ENCODE data around the gene LEP.

The LEP gene

DNA sequence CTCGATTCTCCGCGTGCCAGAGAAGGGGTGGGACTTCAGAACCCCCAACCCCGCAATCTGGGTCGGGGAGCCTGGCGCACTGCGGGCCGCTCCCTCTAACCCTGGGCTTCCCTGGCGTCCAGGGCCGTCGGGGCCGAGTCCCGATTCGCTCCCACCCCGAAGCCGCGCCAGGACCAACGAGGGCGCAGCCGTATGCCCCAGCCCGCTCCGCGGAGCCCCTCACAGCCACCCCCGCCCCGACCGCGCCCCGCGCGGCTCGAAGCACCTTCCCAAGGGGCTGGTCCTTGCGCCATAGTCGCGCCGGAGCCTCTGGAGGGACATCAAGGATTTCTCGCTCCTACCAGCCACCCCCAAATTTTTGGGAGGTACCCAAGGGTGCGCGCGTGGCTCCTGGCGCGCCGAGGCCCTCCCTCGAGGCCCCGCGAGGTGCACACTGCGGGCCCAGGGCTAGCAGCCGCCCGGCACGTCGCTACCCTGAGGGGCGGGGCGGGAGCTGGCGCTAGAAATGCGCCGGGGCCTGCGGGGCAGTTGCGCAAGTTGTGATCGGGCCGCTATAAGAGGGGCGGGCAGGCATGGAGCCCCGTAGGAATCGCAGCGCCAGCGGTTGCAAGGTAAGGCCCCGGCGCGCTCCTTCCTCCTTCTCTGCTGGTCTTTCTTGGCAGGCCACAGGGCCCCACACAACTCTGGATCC, at the start of gene LEP:
Gene LEP (plus strand): TSS at position 583 of the 691 bp plus-strand sequence. CDS start 10,741 bp downstream, outside the sequence.
- no peak for DNase-seq (ENCODE audit: low read depth)

DNA sequence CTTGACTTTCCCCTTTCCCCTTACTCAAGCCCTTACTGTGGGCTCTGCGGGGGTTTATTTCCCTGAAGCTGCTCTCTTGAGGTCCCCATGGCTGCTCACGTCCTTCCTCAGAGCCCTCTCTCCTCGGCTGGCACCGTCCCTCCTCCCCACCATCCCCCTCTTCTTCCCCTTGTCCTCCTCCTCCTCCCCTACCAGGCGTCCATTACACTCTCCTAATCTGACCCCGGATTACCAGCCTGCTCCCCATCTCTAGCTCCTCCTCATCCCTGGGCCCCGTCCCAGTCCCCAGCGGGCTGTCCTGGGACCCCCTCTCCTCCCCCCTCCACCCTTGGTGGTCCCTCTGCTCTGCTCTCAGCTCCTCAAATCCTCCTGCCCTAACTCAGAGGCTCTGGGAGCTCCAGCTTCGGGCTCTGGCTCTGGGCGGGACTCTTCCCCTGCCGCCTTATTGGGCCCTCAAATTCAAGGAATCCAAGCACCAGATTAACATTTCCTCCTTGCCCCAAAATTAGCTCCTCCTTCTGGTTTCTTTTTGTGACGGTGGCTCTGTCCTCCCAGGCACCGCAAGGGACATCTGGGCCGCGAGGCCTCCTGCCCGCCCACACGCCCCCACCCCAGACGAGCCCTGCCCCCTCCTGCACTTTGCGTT, 48.5 kb upstream of the LEP start:
- no peak for DNase-seq (ENCODE audit: low read depth)

DNA sequence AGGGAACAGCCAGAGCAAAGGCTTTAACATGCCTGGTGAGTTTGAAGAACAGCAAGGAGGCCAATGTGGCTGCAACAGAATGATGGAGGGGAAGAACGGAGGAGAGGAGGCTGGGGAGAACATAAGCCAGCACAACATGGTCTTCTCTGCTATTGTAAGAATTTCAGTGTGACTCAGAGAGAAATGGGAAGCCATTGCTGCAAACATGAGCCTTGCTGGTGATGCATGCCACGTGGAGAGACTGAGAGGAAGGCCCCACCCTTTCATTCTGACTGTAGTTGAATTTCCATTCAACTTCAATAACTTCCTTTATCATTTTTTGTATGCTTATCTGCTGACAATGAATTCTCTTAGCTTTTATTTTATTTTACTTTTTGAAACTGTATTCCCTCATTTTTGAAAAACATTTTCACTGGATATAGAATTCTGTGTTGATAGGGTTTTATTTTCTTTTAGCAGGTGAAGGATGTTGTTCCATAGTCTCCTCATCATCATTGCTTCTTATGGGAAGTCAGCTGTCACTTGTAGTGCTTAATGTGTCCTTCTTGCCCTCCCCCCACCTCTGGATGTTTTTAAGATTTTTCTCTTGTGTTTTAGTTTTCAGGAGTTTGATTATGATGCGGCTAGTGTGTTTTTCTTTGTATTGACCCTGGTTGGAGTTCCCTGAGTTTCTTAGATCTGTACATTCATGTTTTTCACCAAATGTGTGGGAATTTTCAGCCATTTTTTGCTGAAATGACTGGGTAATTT, 46.4 kb upstream of the LEP start:
- no peak for DNase-seq (ENCODE audit: low read depth)

DNA sequence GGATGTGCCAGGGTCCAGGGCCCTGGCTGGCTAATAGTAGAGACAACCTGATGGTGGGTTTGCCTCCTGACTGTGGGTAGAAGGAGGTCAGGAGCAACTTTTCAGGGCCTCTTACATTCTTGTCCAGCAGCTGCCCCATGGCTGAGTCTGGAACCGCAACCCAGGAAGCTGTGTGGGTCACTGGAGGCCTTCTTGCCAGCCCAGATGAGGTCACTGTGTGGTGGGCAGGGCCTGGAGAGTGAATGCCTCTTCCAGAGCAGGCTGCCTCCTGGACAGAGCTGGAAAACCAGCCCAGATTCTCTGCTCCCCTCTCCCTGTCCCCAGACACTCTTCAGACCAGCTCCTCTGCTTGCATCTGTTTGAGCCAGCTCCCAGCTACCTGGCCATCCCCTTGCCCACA, 43.5 kb upstream of the LEP start:
- no peak for DNase-seq (ENCODE audit: low read depth)

DNA sequence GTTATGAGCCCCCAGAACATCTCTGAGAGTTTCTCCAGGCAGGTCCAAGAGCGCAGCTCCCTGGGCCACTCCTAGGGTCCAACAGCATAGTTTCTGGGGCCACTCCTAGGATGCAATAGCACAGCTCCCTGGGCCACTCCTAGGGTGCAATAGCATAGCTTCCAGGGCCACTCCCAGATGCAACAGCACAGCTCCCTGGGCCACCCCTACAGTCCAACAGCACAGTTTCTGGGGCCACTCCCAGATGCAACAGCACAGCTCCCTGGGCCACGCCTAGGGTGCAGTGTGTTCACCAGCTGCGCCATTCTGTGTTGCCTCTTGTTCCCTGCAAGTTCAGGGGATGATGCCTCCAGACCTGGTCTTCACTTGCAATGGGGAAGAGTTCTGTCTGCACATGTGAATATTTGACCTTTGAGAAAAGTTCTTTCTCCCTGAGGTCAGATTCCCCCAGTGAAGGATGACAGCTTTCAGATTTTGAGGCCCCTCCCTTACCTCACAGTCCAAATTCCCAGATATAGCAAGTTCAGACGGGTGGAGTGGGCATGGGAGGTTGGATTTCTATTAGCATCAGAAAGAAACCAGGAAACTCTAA, 43.0 kb upstream of the LEP start:
- DNase-seq (ENCODE audit: low read depth) = no peak

DNA sequence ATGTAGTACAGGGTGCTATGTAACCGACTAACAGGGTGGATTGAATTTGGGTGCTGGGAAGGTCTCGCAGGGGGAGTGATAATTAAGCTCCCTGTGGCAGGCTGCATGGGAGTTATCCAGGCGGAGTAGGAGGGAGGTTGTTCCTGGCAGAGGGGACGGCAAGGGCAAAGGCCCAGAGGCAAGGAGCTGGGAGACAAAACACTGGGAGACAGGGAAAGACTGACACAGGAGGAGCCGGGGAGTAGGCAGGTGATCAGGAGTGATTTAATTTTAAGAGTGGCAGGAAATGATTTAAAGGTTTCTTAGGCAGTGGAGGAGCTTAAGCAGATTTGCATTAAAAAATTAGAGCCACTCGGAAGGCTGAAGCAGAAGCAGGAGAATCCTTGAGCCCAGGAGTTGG, 40.7 kb upstream of the LEP start:
- no peak for DNase-seq (ENCODE audit: low read depth)

DNA sequence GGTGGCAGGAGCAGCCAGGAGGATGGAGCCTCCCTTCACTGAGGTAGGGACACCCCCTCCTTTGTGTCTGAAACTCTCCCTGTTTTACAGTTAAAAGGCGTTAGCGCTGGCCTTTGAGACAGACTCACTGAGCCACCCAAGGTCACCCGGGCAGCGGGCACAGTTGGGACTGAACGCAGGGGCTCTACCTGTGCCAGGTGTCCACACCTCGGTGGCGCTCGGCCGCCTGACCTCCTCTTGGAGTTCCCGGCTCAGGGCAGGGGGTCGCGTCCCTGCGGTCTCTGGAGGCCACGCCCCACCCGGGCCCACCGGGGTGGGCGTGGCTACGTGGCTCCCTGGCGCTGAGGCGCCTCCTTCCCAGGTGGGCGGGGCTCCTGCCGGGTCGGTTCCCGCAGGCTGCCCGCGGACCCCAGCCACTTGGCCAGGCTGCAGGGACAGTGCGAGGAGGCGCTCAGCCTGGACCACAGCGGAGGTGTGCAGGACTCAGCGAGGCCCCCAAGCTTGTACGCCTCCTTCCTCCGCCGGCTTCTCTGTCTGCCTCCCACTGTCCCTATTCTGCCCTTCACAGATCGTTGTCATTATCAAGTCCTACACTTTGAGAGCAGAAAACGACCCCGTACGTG, 39.9 kb upstream of the LEP start:
- DNase-seq (ENCODE audit: low read depth) = no peak

DNA sequence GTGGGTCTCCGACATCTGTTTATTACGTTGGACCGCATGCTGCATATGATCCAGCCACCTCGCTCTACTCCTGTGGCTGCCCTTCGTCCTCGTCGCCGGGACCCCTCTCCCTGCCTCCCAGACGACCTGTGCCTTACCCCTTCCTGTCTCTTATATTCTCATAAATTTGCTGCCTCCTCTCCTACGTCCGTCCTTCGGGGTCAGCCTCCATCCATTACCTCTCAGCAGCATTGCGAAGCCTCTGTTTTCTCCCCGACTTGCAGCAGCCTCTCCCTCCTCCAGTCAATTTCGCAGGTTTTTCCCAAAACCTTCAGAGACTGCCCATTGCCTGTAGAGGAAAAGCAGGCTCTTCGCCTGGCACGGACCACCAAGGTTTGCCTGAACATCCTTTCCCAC, 39.4 kb upstream of the LEP start:
- DNase-seq (ENCODE audit: low read depth) = no peak

DNA sequence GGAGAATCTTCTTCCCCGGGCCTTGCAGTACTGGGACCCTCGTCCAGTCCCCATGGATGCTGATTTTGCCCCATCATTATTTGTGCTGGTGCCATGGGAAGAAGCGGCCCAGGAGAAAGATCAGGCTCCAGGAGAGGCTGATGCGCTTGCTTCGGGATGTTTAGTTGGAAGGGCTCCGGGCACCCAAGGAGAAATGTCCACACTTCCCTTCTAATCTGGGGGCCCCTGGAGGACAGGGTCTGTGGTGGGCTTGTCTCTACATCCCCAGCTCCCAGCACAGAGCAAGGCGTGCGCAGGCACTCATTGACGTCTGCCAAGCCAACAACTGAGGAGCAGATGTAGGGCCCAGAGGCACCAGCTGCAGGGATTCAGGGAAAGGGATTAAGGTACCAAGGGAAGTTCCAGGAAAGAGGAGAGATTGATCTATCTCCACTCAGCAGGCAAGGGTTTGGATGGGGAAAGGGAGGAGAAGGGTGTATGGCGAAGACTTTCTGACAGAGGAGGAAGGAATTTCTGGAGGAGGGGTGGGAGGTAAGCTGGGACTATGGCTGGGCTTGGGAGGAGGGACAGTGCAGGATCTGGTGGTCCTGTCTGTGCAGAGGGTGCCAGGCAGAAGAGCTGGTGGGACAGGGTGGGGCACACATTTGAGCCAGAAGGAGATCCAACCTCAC, 38.7 kb upstream of the LEP start:
- DNase-seq (ENCODE audit: low read depth) = no peak

DNA sequence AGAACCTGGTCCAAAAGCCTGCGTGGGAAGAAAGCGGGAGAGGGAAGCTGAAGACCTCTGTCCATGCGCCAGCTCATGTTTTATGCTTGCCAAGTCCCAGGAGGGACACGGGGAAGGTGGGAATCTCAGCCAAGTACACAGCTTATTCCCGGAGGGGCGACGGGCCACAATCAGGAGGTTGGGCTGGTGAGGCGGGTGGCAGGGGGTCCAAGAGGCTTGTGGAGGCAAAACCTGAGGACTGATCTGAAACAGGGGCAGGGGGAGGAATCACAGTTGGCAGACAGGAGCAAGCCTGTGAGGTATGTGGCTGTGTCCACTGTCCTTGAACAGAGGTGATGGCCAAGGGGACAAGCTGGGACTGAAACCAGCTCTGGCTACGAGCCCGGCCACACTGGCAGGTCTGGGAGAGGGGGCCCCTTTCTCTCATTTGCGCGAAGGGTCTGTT, 38.0 kb upstream of the LEP start:
- DNase-seq (ENCODE audit: low read depth) = no peak

DNA sequence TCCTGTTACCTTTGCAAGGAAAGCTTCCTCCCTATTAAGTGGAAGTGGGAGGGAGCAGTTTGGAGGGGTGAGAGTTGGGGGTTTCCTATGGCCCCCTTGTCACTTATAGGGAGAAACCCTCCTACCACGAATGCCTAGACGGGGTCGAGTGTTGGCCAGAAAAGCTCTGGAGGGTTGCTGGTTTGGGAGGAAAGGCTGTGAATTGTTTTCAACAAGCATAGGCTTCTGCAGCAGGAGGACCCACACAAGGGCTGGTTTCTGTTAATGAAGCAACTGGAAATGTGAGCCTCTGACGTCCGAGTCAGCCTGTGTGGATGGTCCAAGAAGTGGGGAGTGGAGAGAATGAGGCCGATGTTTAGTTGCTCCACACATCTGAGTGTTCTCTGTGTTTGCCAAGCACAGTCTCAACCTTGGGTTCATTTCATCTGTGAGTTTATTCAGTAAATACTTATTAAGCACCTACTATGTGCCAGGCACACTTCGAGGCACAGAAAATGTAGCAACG, 37.3 kb upstream of the LEP start:
- DNase-seq (ENCODE audit: low read depth) = no peak

DNA sequence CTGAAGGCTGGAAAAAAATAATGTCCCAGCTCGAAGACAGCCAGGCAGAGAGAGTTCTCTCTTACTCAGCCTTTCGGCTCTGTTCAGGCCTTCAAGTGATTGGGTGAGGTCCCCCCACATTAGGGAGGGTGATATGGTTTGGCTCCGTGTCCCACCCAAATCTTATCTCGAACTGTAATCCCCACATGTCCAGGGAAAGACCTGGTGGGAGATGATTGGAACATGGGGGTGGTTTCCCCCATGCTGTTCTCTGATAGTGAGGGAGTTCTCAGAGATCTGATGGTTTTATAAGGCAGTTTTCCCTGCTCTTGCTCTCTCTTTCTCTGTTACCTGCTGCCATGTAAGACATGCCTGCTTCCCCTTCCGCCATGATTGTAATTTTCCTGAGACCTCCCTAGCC, 36.6 kb upstream of the LEP start:
- no peak for DNase-seq (ENCODE audit: low read depth)

DNA sequence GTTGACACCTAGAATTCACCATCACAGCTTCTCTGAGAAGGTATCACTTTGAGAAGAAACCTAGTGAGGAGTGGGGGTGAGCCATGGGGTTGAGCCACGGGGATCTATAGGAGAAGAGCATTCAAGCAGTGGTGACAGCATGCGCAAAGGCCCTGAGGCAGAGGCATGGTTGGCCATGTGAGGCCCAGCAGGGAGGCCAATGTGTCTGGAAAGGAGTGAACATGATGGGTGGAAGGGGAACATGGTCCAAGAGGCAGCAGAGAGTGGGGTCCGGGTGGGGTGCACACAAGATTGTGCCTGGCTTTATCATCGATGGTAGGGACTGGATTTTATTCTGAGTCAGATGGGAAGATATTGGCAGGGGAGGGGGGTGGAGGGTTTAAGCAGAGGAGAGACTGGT, 36.0 kb upstream of the LEP start:
- DNase-seq (ENCODE audit: low read depth) = no peak

DNA sequence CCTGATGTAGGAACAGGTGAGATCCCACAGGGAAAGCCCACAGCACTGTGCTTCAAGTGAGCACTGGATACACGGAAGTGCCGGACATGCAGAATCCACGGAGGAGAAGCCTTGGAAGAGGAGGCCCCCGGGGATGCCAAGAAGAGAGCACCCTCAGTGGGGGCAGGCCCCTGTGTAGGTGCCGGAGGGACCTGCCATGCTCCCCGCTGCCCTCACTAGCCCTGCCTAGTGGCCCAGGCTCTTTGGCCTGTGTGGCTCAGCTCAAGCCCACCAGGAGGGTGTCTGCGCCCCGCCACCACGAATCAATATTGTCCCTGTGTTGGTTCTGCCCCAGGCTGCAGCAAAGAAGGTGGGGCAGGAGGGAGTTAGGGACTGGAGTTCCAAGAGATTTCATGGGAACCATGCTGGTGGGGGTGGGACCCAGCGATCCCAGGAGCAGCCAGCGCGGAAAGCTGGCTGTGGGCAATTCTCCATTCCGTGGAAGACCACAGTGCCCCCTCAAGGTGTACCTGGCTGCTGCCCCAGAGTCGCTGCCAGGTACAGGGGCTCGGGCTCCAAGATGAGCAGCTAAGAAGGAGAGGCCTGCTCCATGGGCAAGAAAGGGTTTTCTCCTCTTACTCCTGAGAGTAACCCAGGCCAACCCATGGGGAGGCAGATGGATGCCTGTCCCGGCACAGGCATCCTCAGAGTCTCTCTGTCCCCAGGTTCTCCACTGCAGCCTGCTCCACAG, 34.9 kb upstream of the LEP start:
- no peak for DNase-seq (ENCODE audit: low read depth)

DNA sequence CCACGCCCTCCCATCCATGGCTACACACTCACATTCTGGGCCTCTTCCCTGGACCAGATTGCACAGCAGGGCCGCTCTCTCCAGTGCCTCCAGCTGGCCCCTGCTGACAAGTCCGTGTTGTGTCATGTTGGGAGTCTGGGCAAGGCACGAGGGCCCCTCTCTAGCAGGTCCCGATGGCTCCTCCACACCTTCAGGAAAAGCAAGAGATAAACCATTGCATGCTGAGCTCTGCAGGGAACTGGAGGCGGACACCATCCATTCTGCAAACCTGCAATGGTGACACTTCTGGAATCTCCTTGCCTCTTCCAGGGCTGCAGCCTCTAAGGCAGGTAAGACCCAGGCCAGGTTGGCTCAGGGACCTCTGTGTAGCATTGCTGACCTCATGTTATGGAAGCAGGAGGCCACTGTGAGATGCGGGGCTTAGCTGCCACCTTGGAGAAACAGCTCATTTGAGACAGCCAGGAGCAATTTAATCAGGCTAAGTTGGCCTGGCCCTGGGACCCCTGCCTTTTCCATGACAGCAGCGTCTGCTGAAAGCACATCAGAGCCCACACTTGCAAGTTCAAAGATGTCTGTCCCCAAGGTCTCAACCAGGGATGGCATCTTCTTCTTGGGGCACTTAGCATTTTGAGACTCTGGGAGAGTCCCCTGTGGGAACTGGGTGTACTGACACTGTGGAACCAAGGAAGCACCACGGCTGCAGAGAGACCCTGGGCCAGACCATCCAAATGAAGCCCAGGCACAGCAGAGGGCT, 34.2 kb upstream of the LEP start:
- DNase-seq (ENCODE audit: low read depth) = no peak

DNA sequence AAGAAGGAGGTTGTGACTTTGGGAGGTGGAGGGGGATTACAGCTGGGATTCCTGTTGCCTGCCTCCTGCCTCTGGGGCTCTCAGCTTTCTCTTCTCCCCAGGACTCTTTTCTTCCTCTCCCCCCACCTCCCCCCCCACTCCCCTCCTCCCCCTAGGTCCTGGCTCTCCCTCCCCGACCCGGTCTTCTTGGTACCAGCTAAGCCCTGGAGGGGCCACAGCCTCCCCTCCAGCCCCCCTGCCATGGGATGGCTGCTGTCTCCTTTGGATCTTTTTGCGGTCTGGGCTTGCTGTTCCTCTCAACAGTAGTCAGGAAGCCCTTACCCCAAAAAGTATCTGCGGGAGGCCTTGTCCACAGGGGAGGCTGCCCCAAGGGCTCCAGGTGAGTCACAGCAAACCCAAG, 33.5 kb upstream of the LEP start:
- no peak for DNase-seq (ENCODE audit: low read depth)

DNA sequence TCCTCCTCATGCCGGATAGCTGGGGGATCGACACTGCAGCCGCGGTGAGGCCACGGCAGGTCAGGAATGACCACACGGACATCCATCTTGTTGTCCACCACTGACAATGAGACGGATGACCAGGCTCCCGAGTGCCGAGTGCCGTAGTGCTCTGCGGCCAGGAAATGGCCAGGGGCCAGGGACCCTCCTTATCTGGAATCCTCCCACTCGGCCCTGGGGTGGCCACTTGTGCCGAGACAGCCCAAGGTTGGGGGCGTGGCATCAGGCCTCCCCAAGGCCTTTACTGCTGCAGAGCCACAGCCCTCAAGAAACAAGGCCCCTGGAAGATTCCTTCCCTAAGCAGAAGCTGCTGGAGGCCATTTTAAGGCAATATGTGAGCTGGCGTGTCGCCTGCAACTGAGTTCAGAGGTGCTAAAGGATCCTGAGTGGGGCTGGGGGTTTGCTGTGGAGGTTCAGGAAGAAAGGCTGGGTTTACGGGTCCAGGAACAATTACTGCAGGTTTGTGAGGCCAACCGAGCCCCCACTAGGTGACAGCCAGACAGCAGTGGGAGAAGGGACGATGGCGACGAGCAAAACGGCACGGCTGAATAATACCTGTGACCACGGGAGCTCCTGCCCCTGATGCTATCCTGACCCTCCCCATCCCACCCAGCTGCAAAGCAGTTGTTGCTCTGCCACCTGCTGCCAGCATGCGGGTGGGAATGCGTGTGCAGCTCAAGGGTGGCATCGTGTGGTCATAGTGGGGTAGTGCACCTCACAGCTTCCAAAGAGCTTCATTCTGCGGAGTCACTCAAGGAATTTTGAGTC, 31.6 kb upstream of the LEP start:
- DNase-seq (ENCODE audit: low read depth) = peak; percentile 45

DNA sequence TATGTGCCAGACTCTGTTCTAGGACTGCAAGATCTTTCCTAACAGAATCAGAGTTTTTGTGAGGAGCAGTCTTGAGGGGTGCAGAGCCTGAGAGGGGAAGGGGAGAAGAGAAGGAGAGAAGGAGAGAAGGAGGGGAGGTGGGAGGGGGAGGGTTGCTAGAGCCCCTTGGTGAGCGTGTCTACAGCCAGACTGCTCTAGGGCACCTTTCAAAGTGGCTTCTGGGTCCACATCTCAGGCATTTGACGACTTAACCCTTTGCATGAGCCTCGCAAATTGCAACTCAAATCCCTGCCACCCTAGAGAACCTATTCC, 31.1 kb upstream of the LEP start:
- DNase-seq (ENCODE audit: low read depth) = no peak

All from stimulated activated CD4-positive, alpha-beta T cell treated with anti-CD3 and anti-CD28 coated beads, Interleukin-2, amount 100 ng/mL, for 4 hours (primary cell).